ENCODE data around the gene SC5D.

- TF ChIP-seq, protein P1, sequence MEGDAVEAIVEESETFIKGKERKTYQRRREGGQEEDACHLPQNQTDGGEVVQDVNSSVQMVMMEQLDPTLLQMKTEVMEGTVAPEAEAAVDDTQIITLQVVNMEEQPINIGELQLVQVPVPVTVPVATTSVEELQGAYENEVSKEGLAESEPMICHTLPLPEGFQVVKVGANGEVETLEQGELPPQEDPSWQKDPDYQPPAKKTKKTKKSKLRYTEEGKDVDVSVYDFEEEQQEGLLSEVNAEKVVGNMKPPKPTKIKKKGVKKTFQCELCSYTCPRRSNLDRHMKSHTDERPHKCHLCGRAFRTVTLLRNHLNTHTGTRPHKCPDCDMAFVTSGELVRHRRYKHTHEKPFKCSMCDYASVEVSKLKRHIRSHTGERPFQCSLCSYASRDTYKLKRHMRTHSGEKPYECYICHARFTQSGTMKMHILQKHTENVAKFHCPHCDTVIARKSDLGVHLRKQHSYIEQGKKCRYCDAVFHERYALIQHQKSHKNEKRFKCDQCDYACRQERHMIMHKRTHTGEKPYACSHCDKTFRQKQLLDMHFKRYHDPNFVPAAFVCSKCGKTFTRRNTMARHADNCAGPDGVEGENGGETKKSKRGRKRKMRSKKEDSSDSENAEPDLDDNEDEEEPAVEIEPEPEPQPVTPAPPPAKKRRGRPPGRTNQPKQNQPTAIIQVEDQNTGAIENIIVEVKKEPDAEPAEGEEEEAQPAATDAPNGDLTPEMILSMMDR (conservative IDR thresholded peaks at IDR 0.05; ENCODE audit: low read depth, low read length): no peak
- TF ChIP-seq EZH2 (IDR thresholded peaks at IDR 0.05; ENCODE audit: borderline replicate concordance, low read depth, low read length, poor library complexity, severe bottlenecking): no peak
Observed at GRCh38 chr11:121328176-121328966, 35.8 kb downstream of the SC5D start.

Measured in A673 (cell line).